ENCODE measurements around the gene REV1. TPM values are rescaled to one million over a fixed set of nuclear protein-coding genes. Genes with fewer than 3 reads are reported as not detected.

The REV1 gene
- total RNA-seq, 2 experiments from 2014 or later: 27.9 to 29.1 TPM

- no peaks in the 10 kb centered on the region for H3K9me3 Mint-ChIP-seq
- H3K4me1 Mint-ChIP-seq: no peaks in the 10 kb centered on the region
- no peaks in the 10 kb centered on the region for H3K27me3 Mint-ChIP-seq
- H3K27ac Mint-ChIP-seq: no peak overlapping the region
- CTCF ChIA-PET: no interaction called here
- peaks cover 38% of the 10 kb centered on the region for H3K36me3 Mint-ChIP-seq (ENCODE audit: low read depth)
- no peak for DNase-seq
- H3K4me3 Mint-ChIP-seq: no peak overlapping the region
- POLR2A ChIA-PET: no interaction called here
These were observed 27.9 kb downstream of the REV1 start for GRCh38 chr2:99461828-99462483.

- Mint-ChIP-seq H3K27ac (no peak overlapping the region), H3K4me3 (no peak overlapping the region), H3K9me3 (no peaks in the 10 kb centered on the region), H3K27me3 (no peaks in the 10 kb centered on the region), H3K36me3 (ENCODE audit: low read depth) (peaks cover 56% of the 10 kb centered on the region), H3K4me1 (peaks cover 3% of the 10 kb centered on the region)
- ChIA-PET CTCF (no interaction called here), POLR2A (no interaction called here)
- no peak for DNase-seq
These were observed 31.3 kb downstream of the REV1 start for GRCh38 chr2:99458529-99458928.

GRCh38 chr2:99451686-99452085 lies 38.1 kb downstream of the REV1 start:
- CTCF ChIA-PET: no interaction called here

GRCh38 chr2:99451280-99451679 lies 38.5 kb downstream of the REV1 start:
- CTCF ChIA-PET: no interaction called here
- Mint-ChIP-seq H3K4me3 (no peak overlapping the region), H3K4me1 (peaks cover 3% of the 10 kb centered on the region), H3K27ac (no peak overlapping the region), H3K36me3 (ENCODE audit: low read depth) (peaks cover 44% of the 10 kb centered on the region), H3K27me3 (no peaks in the 10 kb centered on the region), H3K9me3 (no peaks in the 10 kb centered on the region)
- DNase-seq: no peak
- POLR2A ChIA-PET: no interaction called here

More at GRCh38 chr2:99451686-99452085, 38.1 kb downstream of the REV1 start:
- DNase-seq: no peak
- Mint-ChIP-seq H3K4me1 (peaks cover 3% of the 10 kb centered on the region), H3K36me3 (ENCODE audit: low read depth) (peaks cover 43% of the 10 kb centered on the region), H3K9me3 (no peaks in the 10 kb centered on the region), H3K27me3 (no peaks in the 10 kb centered on the region), H3K4me3 (no peak overlapping the region), H3K27ac (no peak overlapping the region)
- POLR2A ChIA-PET: no interaction called here

- Mint-ChIP-seq H3K4me3 (no peak overlapping the region), H3K9me3 (no peaks in the 10 kb centered on the region), H3K36me3 (ENCODE audit: low read depth) (peaks cover 34% of the 10 kb centered on the region), H3K4me1 (peaks cover 2% of the 10 kb centered on the region), H3K27ac (no peak overlapping the region), H3K27me3 (no peaks in the 10 kb centered on the region)
- POLR2A ChIA-PET: no interaction called here
- DNase-seq: no peak
- CTCF ChIA-PET: no interaction called here
These were observed 39.6 kb downstream of the REV1 start for GRCh38 chr2:99450199-99450598.

- DNase-seq: no peak
- H3K27me3 Mint-ChIP-seq: no peaks in the 10 kb centered on the region
- H3K9me3 Mint-ChIP-seq: no peaks in the 10 kb centered on the region
- CTCF ChIA-PET: no interaction called here
- peaks cover 29% of the 10 kb centered on the region for H3K36me3 Mint-ChIP-seq (ENCODE audit: low read depth)
- peaks cover 3% of the 10 kb centered on the region for H3K4me1 Mint-ChIP-seq
- H3K4me3 Mint-ChIP-seq: no peak overlapping the region
- H3K27ac Mint-ChIP-seq: no peak overlapping the region
- POLR2A ChIA-PET: no interaction called here
These were observed 41.3 kb downstream of the REV1 start for GRCh38 chr2:99448556-99448955.

- ChIA-PET CTCF (no interaction called here), POLR2A (no interaction called here)
- no peak overlapping the region for H3K4me3 Mint-ChIP-seq
- no peaks in the 10 kb centered on the region for H3K27me3 Mint-ChIP-seq
- H3K27ac Mint-ChIP-seq: no peak overlapping the region
- H3K4me1 Mint-ChIP-seq: peaks cover 4% of the 10 kb centered on the region
- no peak for DNase-seq
- no peaks in the 10 kb centered on the region for H3K9me3 Mint-ChIP-seq
- H3K36me3 Mint-ChIP-seq (ENCODE audit: low read depth): peaks cover 20% of the 10 kb centered on the region
These were observed 44.8 kb downstream of the REV1 start for GRCh38 chr2:99445065-99445464.

- Mint-ChIP-seq H3K27me3 (no peaks in the 10 kb centered on the region), H3K9me3 (no peaks in the 10 kb centered on the region), H3K36me3 (ENCODE audit: low read depth) (peaks cover 20% of the 10 kb centered on the region), H3K4me1 (peaks cover 8% of the 10 kb centered on the region), H3K27ac (no peak overlapping the region), H3K4me3 (no peak overlapping the region)
- no peak for DNase-seq
- ChIA-PET POLR2A (no interaction called here), CTCF (no interaction called here)
These were observed 45.6 kb downstream of the REV1 start for GRCh38 chr2:99444222-99444621.

GRCh38 chr2:99442837-99443236 lies 47.0 kb downstream of the REV1 start:
- no peak for DNase-seq
- Mint-ChIP-seq H3K9me3 (no peaks in the 10 kb centered on the region), H3K36me3 (ENCODE audit: low read depth) (peaks cover 16% of the 10 kb centered on the region), H3K27me3 (no peaks in the 10 kb centered on the region), H3K27ac (no peak overlapping the region), H3K4me3 (no peak overlapping the region), H3K4me1 (peaks cover 8% of the 10 kb centered on the region)
- POLR2A ChIA-PET: no interaction called here
- CTCF ChIA-PET: no interaction called here

GRCh38 chr2:99439971-99440505 lies 49.8 kb downstream of the REV1 start:
- Mint-ChIP-seq H3K27ac (no peak overlapping the region), H3K4me1 (peaks cover 8% of the 10 kb centered on the region), H3K4me3 (no peak overlapping the region), H3K36me3 (ENCODE audit: low read depth) (peaks cover 10% of the 10 kb centered on the region), H3K9me3 (no peaks in the 10 kb centered on the region), H3K27me3 (no peaks in the 10 kb centered on the region)
- DNase-seq: no peak
- CTCF ChIA-PET: no interaction called here
- POLR2A ChIA-PET: no interaction called here

GRCh38 chr2:99436874-99437273 lies 52.9 kb downstream of the REV1 start:
- Mint-ChIP-seq H3K27ac (no peak overlapping the region), H3K4me1 (peaks cover 7% of the 10 kb centered on the region), H3K27me3 (no peaks in the 10 kb centered on the region), H3K4me3 (no peak overlapping the region), H3K36me3 (ENCODE audit: low read depth) (peaks cover 8% of the 10 kb centered on the region), H3K9me3 (no peaks in the 10 kb centered on the region)
- POLR2A ChIA-PET: no interaction called here
- no peak for DNase-seq
- CTCF ChIA-PET: no interaction called here

GRCh38 chr2:99433340-99433739 lies 56.5 kb downstream of the REV1 start:
- H3K27ac Mint-ChIP-seq: no peak overlapping the region

GRCh38 chr2:99431587-99432275 lies 58.1 kb downstream of the REV1 start:
- peaks cover 22% of the 10 kb centered on the region for H3K36me3 Mint-ChIP-seq (ENCODE audit: low read depth)
- H3K4me1 Mint-ChIP-seq: peaks cover 12% of the 10 kb centered on the region
- DNase-seq: no peak
- H3K4me3 Mint-ChIP-seq: no peak overlapping the region
- ChIA-PET CTCF (no interaction called here), POLR2A (no interaction called here)
- H3K27ac Mint-ChIP-seq: no peak overlapping the region
- no peaks in the 10 kb centered on the region for H3K27me3 Mint-ChIP-seq
- H3K9me3 Mint-ChIP-seq: no peaks in the 10 kb centered on the region

More at GRCh38 chr2:99433340-99433739, 56.5 kb downstream of the REV1 start:
- no peak overlapping the region for H3K4me3 Mint-ChIP-seq
- H3K36me3 Mint-ChIP-seq (ENCODE audit: low read depth): peaks cover 11% of the 10 kb centered on the region
- POLR2A ChIA-PET: no interaction called here
- no peak for DNase-seq
- H3K27me3 Mint-ChIP-seq: no peaks in the 10 kb centered on the region
- H3K4me1 Mint-ChIP-seq: peaks cover 12% of the 10 kb centered on the region
- H3K9me3 Mint-ChIP-seq: no peaks in the 10 kb centered on the region
- CTCF ChIA-PET: no interaction called here
